ENCODE measurements around the gene MTIF3. TPM values are rescaled to one million over a fixed set of nuclear protein-coding genes. Genes with fewer than 3 reads are reported as not detected.
"Not testable (repeated sequence)": the region's sequence is repeated elsewhere in the genome, so short reads cannot be mapped to it uniquely, and the experiment has no call there.

MTIF3 gene
- total RNA-seq, 1 experiment from 2014 or later, result 51.2 TPM

DNA sequence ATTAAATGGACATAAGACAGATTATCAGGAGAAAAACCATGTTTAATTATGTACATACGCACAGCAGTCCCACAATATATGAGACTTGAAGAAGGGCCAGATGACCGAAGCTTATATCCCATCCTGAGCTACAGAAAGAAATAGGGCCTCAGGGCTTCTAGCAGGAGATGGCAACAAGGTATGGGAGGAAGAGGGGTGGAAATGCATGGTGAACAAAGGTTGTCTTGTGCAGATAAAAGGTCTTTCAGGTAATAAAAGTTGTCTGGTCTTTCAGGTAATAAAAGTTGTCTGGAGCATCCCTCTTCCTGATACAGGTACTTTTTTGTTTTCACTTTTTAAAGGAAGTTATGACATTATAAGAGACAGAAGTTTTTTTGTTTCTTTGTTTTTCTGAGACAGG lies 41.4 kb downstream of the MTIF3 start:
- Histone ChIP-seq H3K27ac (no peak overlapping the region), H3K36me3 (no peaks in the 10 kb centered on the region), H3K27me3 (no peaks in the 10 kb centered on the region), H3K4me1 (peaks cover 26% of the 10 kb centered on the region), H3K9me3 (replicated peaks) (peaks cover 3% of the 10 kb centered on the region; the same call in 1 of the 2 replicates), H3K4me3 (no peak overlapping the region)
- no peak for DNase-seq

DNA sequence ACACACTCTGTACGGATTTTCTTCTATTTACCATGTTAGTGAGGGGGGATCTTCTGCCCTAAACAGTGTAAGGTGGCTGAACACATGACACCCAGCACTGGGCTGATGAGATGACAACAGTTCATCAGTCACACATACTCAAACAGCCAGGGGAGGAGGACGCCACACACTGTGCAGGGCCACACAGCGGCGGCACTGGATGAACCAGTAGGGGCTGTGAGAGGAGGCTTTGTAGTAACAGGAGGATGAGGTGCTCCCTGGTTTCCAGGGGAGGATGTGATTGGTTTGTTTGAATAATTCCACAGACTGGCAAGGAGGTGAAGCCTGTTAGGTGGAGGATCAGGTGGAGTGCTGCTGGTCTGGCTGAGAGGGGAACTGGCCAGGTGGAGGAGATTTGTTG lies 42.3 kb downstream of the MTIF3 start:
- Histone ChIP-seq H3K36me3 (no peaks in the 10 kb centered on the region), H3K27me3 (no peaks in the 10 kb centered on the region), H3K4me3 (no peak overlapping the region), H3K9me3 (replicated peaks) (peaks cover 3% of the 10 kb centered on the region; the same call in 1 of the 2 replicates), H3K4me1 (peaks cover 36% of the 10 kb centered on the region), H3K27ac (no peak overlapping the region)
- DNase-seq, result no peak

- H3K4me1 ChIP-seq, result peaks cover 43% of the 10 kb centered on the region
- no peaks in the 10 kb centered on the region for H3K27me3 ChIP-seq
- no peak overlapping the region; the same call in 1 of the 2 replicates for H3K27ac ChIP-seq
- DNase-seq, result peak in 1 of 2 experiments; percentile 61
- H3K9me3 ChIP-seq (replicated peaks), result peaks cover 3% of the 10 kb centered on the region; the same call in 1 of the 2 replicates
- no peaks in the 10 kb centered on the region for H3K36me3 ChIP-seq
- no peak overlapping the region for H3K4me3 ChIP-seq
Measured at GRCh38 chr13:27406178-27406939, 44.0 kb downstream of the MTIF3 start.

GRCh38 chr13:27405546-27406134 lies 44.7 kb downstream of the MTIF3 start:
- H3K27ac ChIP-seq, result peak overlapping the region; percentile 60
- peak; percentile 88 to 91 for DNase-seq

GRCh38 chr13:27404680-27405079 lies 45.7 kb downstream of the MTIF3 start:
- Histone ChIP-seq H3K27ac (peak overlapping the region; percentile 60; the same call in 1 of the 2 replicates), H3K4me1 (peaks cover 43% of the 10 kb centered on the region), H3K9me3 (replicated peaks) (peaks cover 3% of the 10 kb centered on the region; the same call in 1 of the 2 replicates), H3K27me3 (no peaks in the 10 kb centered on the region), H3K4me3 (no peak overlapping the region), H3K36me3 (no peaks in the 10 kb centered on the region)
- DNase-seq, result no peak

More at GRCh38 chr13:27405546-27406134, 44.7 kb downstream of the MTIF3 start:
- Histone ChIP-seq H3K27me3 (no peaks in the 10 kb centered on the region), H3K4me1 (peaks cover 43% of the 10 kb centered on the region), H3K4me3 (no peak overlapping the region), H3K36me3 (no peaks in the 10 kb centered on the region), H3K9me3 (replicated peaks) (peaks cover 3% of the 10 kb centered on the region; the same call in 1 of the 2 replicates)

GRCh38 chr13:27403727-27404385 lies 46.5 kb downstream of the MTIF3 start:
- no peaks in the 10 kb centered on the region for H3K36me3 ChIP-seq
- H3K4me3 ChIP-seq, result no peak overlapping the region
- peaks cover 43% of the 10 kb centered on the region for H3K4me1 ChIP-seq
- no peaks in the 10 kb centered on the region for H3K9me3 ChIP-seq (replicated peaks)
- DNase-seq, result no peak
- H3K27ac ChIP-seq, result peak overlapping the region; percentile 79
- H3K27me3 ChIP-seq, result no peaks in the 10 kb centered on the region

DNA sequence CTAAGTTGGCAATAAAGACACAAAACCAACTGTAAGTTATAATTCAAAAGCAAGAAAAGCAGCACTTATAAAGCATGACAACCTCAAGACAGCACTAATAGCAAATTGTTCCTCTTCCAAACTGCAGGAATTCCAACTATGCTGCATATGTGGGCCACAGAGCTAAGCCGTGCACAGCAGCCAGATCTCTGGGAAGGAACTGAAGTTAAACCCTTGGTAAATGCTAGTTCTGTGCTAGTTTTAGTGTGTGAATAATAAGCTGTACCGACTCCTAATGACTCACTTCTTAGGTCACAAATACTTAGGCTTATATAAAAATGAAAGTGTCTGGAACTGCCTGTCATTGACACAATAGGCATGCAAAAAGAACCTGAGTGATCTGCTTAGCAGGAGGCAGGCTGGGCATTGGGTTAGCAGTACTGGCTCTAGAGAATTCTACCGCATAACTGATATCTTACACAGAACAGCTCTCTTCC lies 47.1 kb downstream of the MTIF3 start:
- Histone ChIP-seq H3K27ac (peak overlapping the region; percentile 79), H3K4me1 (peaks cover 43% of the 10 kb centered on the region), H3K36me3 (no peaks in the 10 kb centered on the region), H3K4me3 (no peak overlapping the region), H3K9me3 (replicated peaks) (no peaks in the 10 kb centered on the region), H3K27me3 (no peaks in the 10 kb centered on the region)
- peak; percentile 58 to 65 for DNase-seq

DNA sequence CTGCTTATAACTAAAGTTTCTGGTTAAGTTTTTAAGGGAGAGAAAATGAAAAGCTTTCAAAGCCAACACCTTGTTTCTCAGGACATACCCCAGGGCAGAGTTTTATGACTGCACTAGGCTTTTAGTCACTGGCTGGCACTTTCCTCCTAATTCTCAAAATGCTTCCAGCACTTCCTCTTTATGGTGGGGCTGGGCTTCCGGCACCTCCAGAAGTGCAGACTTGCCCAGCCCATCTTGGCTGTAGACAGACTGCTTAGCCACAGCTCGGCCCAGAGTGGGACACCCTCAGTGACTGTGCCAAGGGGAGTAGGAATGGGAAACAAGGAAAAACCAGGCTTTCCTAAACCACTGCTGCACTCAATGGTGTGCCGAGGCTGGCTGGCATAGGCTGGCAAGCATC lies 49.2 kb downstream of the MTIF3 start:
- no peak overlapping the region for H3K27ac ChIP-seq
- no peaks in the 10 kb centered on the region for H3K27me3 ChIP-seq
- H3K4me3 ChIP-seq, result no peak overlapping the region
- peaks cover 38% of the 10 kb centered on the region for H3K4me1 ChIP-seq
- H3K9me3 ChIP-seq (replicated peaks), result no peaks in the 10 kb centered on the region
- no peaks in the 10 kb centered on the region for H3K36me3 ChIP-seq
- DNase-seq, result no peak

DNA sequence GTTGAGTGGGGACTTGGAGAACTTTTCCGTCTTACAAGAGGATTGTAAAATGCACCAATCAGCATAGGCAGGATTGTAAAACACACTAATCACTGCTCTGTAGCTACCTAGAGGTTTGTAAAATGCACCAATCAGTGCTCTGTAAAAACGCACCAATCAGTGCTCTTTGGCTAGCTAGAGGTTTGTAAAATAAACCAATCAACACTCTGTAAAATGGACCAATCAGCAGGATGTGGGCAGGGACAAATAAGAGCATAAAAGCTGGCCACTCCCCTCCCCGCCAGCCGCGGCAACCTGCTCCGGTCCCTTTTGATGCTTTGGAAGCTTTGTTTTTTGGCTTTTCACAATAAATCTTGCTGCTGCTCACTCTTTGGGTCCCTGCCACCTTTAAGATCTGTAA lies 50.0 kb downstream of the MTIF3 start:
- H3K36me3 ChIP-seq; DNase-seq; H3K4me3 ChIP-seq; H3K27ac ChIP-seq; H3K9me3 ChIP-seq (replicated peaks); H3K27me3 ChIP-seq: not testable (repeated sequence)
- peaks cover 37% of the 10 kb centered on the region for H3K4me1 ChIP-seq

- H3K4me1 ChIP-seq, result peaks cover 19% of the 10 kb centered on the region
- no peak for DNase-seq
- no peak overlapping the region for H3K27ac ChIP-seq
- 0 out of 2 replicates have a peak, but pooled peaks cover 3% of the 10 kb centered on the region for H3K27me3 ChIP-seq
- H3K36me3 ChIP-seq, result no peaks in the 10 kb centered on the region
- H3K4me3 ChIP-seq, result no peak overlapping the region
- H3K9me3 ChIP-seq (replicated peaks), result no peaks in the 10 kb centered on the region
Measured at GRCh38 chr13:27398360-27398759, 52.0 kb downstream of the MTIF3 start.

DNA sequence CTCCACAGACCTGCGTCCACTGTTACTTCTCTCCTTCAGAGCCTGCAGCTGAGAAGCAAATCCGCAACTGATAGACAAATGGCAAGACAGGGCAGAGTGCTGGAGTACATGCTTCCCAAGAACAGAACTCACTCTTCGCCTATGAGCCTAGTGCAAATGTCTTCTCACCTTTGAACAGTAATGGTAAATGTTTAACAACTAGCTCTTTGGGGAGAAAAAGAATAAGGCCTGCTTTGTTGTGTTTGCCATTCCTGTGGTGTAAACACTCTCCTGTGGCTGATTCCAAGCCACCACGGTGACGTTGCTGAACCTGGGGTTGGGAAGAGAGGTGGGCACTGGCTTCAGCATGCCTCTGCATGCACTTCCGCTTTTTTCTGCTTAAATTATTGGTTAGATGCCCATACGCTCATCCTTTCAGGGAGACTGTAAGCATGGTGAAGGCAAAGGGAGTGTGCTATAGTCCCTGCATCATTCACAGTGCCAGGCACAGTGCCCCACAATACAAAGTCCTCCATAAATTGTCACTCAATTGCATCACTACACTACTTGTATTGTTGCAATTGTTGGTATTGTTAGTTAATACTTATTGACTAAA lies 54.0 kb downstream of the MTIF3 start:
- Histone ChIP-seq H3K36me3 (no peaks in the 10 kb centered on the region), H3K4me1 (peaks cover 9% of the 10 kb centered on the region; the same call in 1 of the 2 replicates), H3K4me3 (no peak overlapping the region), H3K27ac (peak overlapping the region; percentile 35; the same call in 1 of the 2 replicates), H3K27me3 (0 out of 2 replicates have a peak, but pooled peaks cover 3% of the 10 kb centered on the region), H3K9me3 (replicated peaks) (no peaks in the 10 kb centered on the region)
- no peak for DNase-seq

- peak in 1 of 2 experiments; percentile 39 for DNase-seq
- Histone ChIP-seq H3K27ac (peak overlapping the region; percentile 35; the same call in 1 of the 2 replicates), H3K4me3 (no peak overlapping the region), H3K9me3 (replicated peaks) (no peaks in the 10 kb centered on the region), H3K4me1 (peaks cover 9% of the 10 kb centered on the region; the same call in 1 of the 2 replicates), H3K27me3 (0 out of 2 replicates have a peak, but pooled peaks cover 3% of the 10 kb centered on the region), H3K36me3 (no peaks in the 10 kb centered on the region)
Measured at GRCh38 chr13:27395007-27395510, 55.3 kb downstream of the MTIF3 start.

GRCh38 chr13:27393101-27393500 lies 57.3 kb downstream of the MTIF3 start:
- DNase-seq, result no peak
- Histone ChIP-seq H3K9me3 (replicated peaks) (no peaks in the 10 kb centered on the region), H3K4me1 (peaks cover 9% of the 10 kb centered on the region; the same call in 1 of the 2 replicates), H3K36me3 (no peaks in the 10 kb centered on the region), H3K27ac (no peak overlapping the region), H3K27me3 (peaks cover 9% of the 10 kb centered on the region; the same call in 1 of the 2 replicates), H3K4me3 (no peak overlapping the region)

- Histone ChIP-seq H3K36me3 (no peaks in the 10 kb centered on the region), H3K4me1 (peaks cover 9% of the 10 kb centered on the region; the same call in 1 of the 2 replicates), H3K27ac (no peak overlapping the region), H3K27me3 (peaks cover 9% of the 10 kb centered on the region; the same call in 1 of the 2 replicates), H3K4me3 (no peak overlapping the region), H3K9me3 (replicated peaks) (no peaks in the 10 kb centered on the region)
- DNase-seq, result no peak
Measured at GRCh38 chr13:27391471-27391870, 58.9 kb downstream of the MTIF3 start.
